ENCODE measurements around the gene BLMH.

- TF ChIP-seq, protein P1, sequence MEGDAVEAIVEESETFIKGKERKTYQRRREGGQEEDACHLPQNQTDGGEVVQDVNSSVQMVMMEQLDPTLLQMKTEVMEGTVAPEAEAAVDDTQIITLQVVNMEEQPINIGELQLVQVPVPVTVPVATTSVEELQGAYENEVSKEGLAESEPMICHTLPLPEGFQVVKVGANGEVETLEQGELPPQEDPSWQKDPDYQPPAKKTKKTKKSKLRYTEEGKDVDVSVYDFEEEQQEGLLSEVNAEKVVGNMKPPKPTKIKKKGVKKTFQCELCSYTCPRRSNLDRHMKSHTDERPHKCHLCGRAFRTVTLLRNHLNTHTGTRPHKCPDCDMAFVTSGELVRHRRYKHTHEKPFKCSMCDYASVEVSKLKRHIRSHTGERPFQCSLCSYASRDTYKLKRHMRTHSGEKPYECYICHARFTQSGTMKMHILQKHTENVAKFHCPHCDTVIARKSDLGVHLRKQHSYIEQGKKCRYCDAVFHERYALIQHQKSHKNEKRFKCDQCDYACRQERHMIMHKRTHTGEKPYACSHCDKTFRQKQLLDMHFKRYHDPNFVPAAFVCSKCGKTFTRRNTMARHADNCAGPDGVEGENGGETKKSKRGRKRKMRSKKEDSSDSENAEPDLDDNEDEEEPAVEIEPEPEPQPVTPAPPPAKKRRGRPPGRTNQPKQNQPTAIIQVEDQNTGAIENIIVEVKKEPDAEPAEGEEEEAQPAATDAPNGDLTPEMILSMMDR (conservative IDR thresholded peaks at IDR 0.05; ENCODE audit: low read depth in 2 of 2), result no peak
- TF ChIP-seq REST (IDR thresholded peaks at IDR 0.05; ENCODE audit: unreplicated experiment) (no peak), EZH2 (IDR thresholded peaks at IDR 0.05; ENCODE audit: low read depth, unreplicated experiment) (no peak), POLR2AphosphoS5 (IDR thresholded peaks at IDR 0.05; ENCODE audit: low read depth) (no peak), CREB1 (CRISPR knock-in tag; IDR thresholded peaks at IDR 0.05; ENCODE audit: low read depth) (no peak), ZNF114 (CRISPR knock-in tag; IDR thresholded peaks at IDR 0.05) (no peak), STAT1 (IDR thresholded peaks at IDR 0.05; ENCODE audit: unreplicated experiment) (no peak), EZH2phosphoT487 (IDR thresholded peaks at IDR 0.05; ENCODE audit: unreplicated experiment) (no peak), ZNF331 (CRISPR knock-in tag; IDR thresholded peaks at IDR 0.05; ENCODE audit: low read depth) (no peak)
Observed at GRCh38 chr17:30273373-30273772, 18.4 kb downstream of the BLMH start.
